Epithelial cell of prostate (primary cell): ENCODE measurements around the gene CAPN3.

Source experiments
- DNase-seq: peaks from one replicate; pipeline ENCODE4 v3.0.0-alpha.2; 2011; ENCODE audit warnings: low read depth, low spot score
- H3K27ac ChIP-seq: fragments of 450-650 bp; 2 replicates; pipeline ENCODE4 v1.5.1; 2017; ENCODE audit warnings: mild to moderate bottlenecking

The CAPN3 gene

GRCh38 chr15:42385980-42386700, 26.8 kb downstream of the CAPN3 start:
- no peak overlapping the region for H3K27ac ChIP-seq
- no peak for DNase-seq

- no peak for DNase-seq
- H3K27ac ChIP-seq, result no peak overlapping the region
Measured at GRCh38 chr15:42387603-42388002, 28.3 kb downstream of the CAPN3 start.

- no peak for DNase-seq
Measured at GRCh38 chr15:42392309-42393024, 33.2 kb downstream of the CAPN3 start.

GRCh38 chr15:42394106-42394505, 34.8 kb downstream of the CAPN3 start:
- no peak overlapping the region for H3K27ac ChIP-seq

More at GRCh38 chr15:42392309-42393024, 33.2 kb downstream of the CAPN3 start:
- no peak overlapping the region for H3K27ac ChIP-seq

GRCh38 chr15:42395838-42396237, 36.5 kb downstream of the CAPN3 start:
- no peak for DNase-seq
- no peak overlapping the region for H3K27ac ChIP-seq

More at GRCh38 chr15:42394106-42394505, 34.8 kb downstream of the CAPN3 start:
- no peak for DNase-seq

GRCh38 chr15:42401544-42402454, 42.5 kb downstream of the CAPN3 start:
- no peak overlapping the region for H3K27ac ChIP-seq

GRCh38 chr15:42402455-42403205, 43.3 kb downstream of the CAPN3 start:
- H3K27ac ChIP-seq, result no peak overlapping the region
- no peak for DNase-seq

More at GRCh38 chr15:42401544-42402454, 42.5 kb downstream of the CAPN3 start:
- no peak for DNase-seq

GRCh38 chr15:42403389-42403788, 44.1 kb downstream of the CAPN3 start:
- DNase-seq, result no peak
- no peak overlapping the region for H3K27ac ChIP-seq

- H3K27ac ChIP-seq, result no peak overlapping the region
- no peak for DNase-seq
Measured at GRCh38 chr15:42404461-42405235, 45.3 kb downstream of the CAPN3 start.

- H3K27ac ChIP-seq, result no peak overlapping the region
- DNase-seq, result no peak
Measured at GRCh38 chr15:42405863-42406482, 46.7 kb downstream of the CAPN3 start.

GRCh38 chr15:42408178-42408577, 48.9 kb downstream of the CAPN3 start:
- DNase-seq, result no peak
- no peak overlapping the region for H3K27ac ChIP-seq

- DNase-seq, result no peak
- H3K27ac ChIP-seq, result no peak overlapping the region
Measured at GRCh38 chr15:42409011-42409410, 49.7 kb downstream of the CAPN3 start.

- DNase-seq, result no peak
- H3K27ac ChIP-seq, result no peak overlapping the region
Measured at GRCh38 chr15:42411884-42412283, 52.6 kb downstream of the CAPN3 start.

GRCh38 chr15:42413920-42414319, 54.6 kb downstream of the CAPN3 start:
- DNase-seq, result no peak
- no peak overlapping the region for H3K27ac ChIP-seq

- no peak overlapping the region for H3K27ac ChIP-seq
- no peak for DNase-seq
Measured at GRCh38 chr15:42419369-42419768, 60.1 kb downstream of the CAPN3 start.

GRCh38 chr15:42421376-42421775, 62.1 kb downstream of the CAPN3 start:
- DNase-seq, result no peak
- H3K27ac ChIP-seq, result no peak overlapping the region

GRCh38 chr15:42427429-42428223, 68.3 kb downstream of the CAPN3 start:
- no peak for DNase-seq
- no peak overlapping the region for H3K27ac ChIP-seq
